ENCODE data around the gene ZNF831. TPM values are rescaled to one million over a fixed set of nuclear protein-coding genes. Genes with fewer than 3 reads are reported as not detected.

Gene ZNF831
- total RNA-seq, 4 donors from 2014 or later = 0.20 to 3.8 (median 2.3) TPM

DNA sequence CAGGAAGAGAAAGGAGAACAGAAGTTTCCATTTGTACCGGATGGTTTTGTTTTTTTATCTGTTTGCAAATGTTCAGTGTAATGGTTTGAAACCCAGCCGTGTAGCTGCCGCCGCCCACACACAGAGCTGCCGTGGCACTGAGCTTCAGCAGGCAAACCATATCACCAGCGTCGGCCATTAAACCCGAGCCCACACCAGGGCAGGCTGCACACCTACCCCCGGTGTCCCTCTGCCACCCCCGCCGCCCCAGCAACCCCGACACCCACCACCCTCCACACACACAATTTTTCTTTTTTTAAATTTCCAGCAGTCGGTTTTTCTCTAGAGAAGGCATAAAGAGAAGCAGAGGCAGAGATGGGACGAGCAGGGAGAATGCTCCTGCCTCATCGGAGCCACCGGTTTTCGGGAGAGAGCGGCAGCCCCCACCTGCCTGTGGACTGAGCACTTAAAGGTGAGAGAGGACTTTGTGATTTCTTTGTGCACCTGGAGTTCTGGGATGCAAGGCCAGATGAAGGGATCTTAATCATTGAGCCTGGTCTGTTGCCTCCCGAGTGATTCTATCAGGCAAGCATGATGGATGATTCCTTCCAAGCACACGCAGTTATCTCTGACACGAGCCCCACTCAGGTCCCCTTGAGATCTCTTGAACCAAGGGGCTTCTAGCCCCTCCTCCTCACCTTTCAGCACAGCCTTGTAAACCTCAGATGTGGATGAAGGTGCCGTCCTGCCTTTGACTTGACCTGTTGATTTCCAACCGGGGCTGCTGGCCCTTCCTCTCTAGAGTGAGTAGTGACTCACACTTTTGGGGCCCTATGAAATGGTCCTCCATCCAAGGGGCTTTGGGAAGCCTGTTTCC, 17.5 kb upstream of the ZNF831 start:
- Histone ChIP-seq H3K36me3 (no peaks in the 10 kb centered on the region), H3K9me3 (no peaks in the 10 kb centered on the region), H3K4me1 (peaks cover 0 to 12% (median 0%) of the 10 kb centered on the region in 4 donors), H3K27me3 (no peaks in the 10 kb centered on the region), H3K27ac (peak overlapping the region; percentile 4 to 49 (median 28)), H3K4me3 (peak overlapping the region in 1 of 4 donors; percentile 2)
- 75 to 77% methylated on average over 9 to 23 of the region's 23 CpGs for WGBS, 2 donors (ENCODE audit: low coverage in 1 of 2)
- intact Hi-C loops (cut with DNase I; ENCODE audit: low total_unique reads) = no loop called here
- no peak for DNase-seq
- in situ Hi-C loops (cut with MboI; ENCODE audit: low pct_ligation_motif_present in 1 of 4, low pct_unique_long_range_greater_than_20kb in 1 of 4, low sequenced_read_pairs in 3 of 4) = no loop called here
- TF ChIP-seq, protein P1, sequence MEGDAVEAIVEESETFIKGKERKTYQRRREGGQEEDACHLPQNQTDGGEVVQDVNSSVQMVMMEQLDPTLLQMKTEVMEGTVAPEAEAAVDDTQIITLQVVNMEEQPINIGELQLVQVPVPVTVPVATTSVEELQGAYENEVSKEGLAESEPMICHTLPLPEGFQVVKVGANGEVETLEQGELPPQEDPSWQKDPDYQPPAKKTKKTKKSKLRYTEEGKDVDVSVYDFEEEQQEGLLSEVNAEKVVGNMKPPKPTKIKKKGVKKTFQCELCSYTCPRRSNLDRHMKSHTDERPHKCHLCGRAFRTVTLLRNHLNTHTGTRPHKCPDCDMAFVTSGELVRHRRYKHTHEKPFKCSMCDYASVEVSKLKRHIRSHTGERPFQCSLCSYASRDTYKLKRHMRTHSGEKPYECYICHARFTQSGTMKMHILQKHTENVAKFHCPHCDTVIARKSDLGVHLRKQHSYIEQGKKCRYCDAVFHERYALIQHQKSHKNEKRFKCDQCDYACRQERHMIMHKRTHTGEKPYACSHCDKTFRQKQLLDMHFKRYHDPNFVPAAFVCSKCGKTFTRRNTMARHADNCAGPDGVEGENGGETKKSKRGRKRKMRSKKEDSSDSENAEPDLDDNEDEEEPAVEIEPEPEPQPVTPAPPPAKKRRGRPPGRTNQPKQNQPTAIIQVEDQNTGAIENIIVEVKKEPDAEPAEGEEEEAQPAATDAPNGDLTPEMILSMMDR (IDR thresholded peaks at IDR 0.05) = no peak
- TF ChIP-seq POLR2AphosphoS5 (IDR thresholded peaks at IDR 0.05) (no peak), POLR2A (IDR thresholded peaks at IDR 0.05) (no peak), EP300 (IDR thresholded peaks at IDR 0.05; ENCODE audit: low read depth) (no peak)

DNA sequence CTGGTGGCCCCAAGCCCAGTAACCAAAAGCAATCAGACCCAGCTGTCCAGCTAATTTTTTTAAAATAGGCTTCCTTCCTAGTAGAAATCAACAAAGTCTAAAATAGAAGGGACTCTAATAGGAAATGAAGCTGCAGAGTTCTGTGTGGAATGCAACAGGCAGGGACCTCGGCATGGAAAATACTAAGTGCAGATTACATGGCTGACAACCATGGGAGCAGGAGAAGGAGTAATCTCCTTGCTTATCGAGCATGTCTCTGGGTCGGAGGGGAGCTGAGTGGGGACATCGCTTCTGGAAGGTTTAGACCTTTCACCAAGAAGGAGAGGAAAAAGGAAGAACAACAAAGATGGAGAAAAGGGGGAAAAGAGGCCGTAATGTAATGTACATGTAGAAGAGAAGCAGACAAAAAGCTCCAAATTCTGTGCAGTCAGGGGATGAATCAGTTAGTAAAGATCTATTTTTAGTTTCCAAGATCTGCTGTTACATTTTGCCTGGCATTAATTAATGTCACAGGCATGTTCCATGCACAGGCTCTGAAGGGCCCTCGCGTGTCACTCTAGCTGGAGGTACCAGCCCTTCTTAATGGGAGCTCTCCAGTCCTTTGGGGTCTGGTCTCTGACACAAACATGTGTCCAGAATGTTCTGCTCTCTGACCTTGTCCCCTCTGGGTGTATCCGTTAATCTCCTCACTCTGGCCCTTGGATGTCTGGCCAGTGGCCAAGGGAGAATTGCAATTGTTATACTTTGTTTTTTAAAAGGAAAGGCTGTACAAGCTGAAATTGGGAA, 16.6 kb upstream of the ZNF831 start:
- Histone ChIP-seq H3K9me3 (no peaks in the 10 kb centered on the region), H3K27ac (peak overlapping the region; percentile 4 to 49 (median 28)), H3K4me1 (peaks cover 0 to 12% (median 0%) of the 10 kb centered on the region in 4 donors), H3K36me3 (no peaks in the 10 kb centered on the region), H3K4me3 (peak overlapping the region in 1 of 4 donors; percentile 2), H3K27me3 (no peaks in the 10 kb centered on the region)
- in situ Hi-C loops (cut with MboI; ENCODE audit: low pct_ligation_motif_present in 1 of 4, low pct_unique_long_range_greater_than_20kb in 1 of 4, low sequenced_read_pairs in 3 of 4) (no loop called here), intact Hi-C loops (cut with DNase I; ENCODE audit: low total_unique reads) (no loop called here)
- no peak for TF ChIP-seq EP300 (IDR thresholded peaks at IDR 0.05; ENCODE audit: low read depth)
- TF ChIP-seq POLR2AphosphoS5 (IDR thresholded peaks at IDR 0.05) = no peak
- TF ChIP-seq, protein P1 (IDR thresholded peaks at IDR 0.05) = no peak
- no peak for TF ChIP-seq POLR2A (IDR thresholded peaks at IDR 0.05)
- WGBS, 2 donors (ENCODE audit: low coverage in 1 of 2) = 50% methylated on average over 5 to 8 of the region's 8 CpGs
- no peak for DNase-seq

DNA sequence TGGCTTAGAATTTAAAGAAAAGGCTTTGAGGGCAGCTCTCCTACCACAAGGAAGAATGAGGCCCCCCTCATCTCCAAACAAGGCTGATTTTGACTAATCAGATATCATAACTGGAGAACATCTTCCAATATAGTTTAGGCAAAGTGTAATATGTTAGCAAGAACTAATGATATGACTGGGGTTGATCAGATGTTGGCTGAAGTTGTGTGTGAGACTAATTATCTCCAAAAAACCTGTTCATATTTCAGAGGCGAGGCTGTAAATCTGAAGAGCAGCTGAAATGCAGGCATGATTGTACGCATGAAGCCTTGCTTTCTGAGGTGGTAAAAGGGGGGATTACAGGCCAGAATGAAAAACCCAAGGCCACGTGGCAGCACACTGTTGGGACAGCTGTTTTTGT, 16.0 kb upstream of the ZNF831 start:
- intact Hi-C loops (cut with DNase I; ENCODE audit: low total_unique reads) = no loop called here
- Histone ChIP-seq H3K36me3 (no peaks in the 10 kb centered on the region), H3K4me1 (peaks cover 0 to 12% (median 0%) of the 10 kb centered on the region in 4 donors), H3K4me3 (no peak overlapping the region), H3K9me3 (no peaks in the 10 kb centered on the region), H3K27me3 (no peaks in the 10 kb centered on the region), H3K27ac (peak overlapping the region; percentile 4 to 49 (median 28))
- in situ Hi-C loops (cut with MboI; ENCODE audit: low pct_ligation_motif_present in 1 of 4, low pct_unique_long_range_greater_than_20kb in 1 of 4, low sequenced_read_pairs in 3 of 4) = no loop called here
- DNase-seq = no peak
- TF ChIP-seq POLR2AphosphoS5 (IDR thresholded peaks at IDR 0.05) (no peak), POLR2A (IDR thresholded peaks at IDR 0.05) (no peak), EP300 (IDR thresholded peaks at IDR 0.05; ENCODE audit: low read depth) (no peak)
- TF ChIP-seq, protein P1 (IDR thresholded peaks at IDR 0.05) = no peak
- 82% methylated on average over 3 of the region's 3 CpGs for WGBS, 2 donors (ENCODE audit: low coverage in 1 of 2)
